Skeletal muscle cell (primary cell): ENCODE results near the gene LYZL2.
"Not testable (repeated sequence)": the region's sequence is repeated elsewhere in the genome, so short reads cannot be mapped to it uniquely, and the experiment has no call there.

ENCODE experiments used
- DNase-seq: peaks from one replicate; pipeline ENCODE4 v3.0.0-alpha.2; 2010; ENCODE audit warnings: low read depth
- H3K4me3 ChIP-seq: 2 replicates; pipeline ENCODE4 v1.5.1; 2011; ENCODE audit warnings: low read depth, mild to moderate bottlenecking, control low read depth, low read length, moderate library complexity

LYZL2 gene

DNA sequence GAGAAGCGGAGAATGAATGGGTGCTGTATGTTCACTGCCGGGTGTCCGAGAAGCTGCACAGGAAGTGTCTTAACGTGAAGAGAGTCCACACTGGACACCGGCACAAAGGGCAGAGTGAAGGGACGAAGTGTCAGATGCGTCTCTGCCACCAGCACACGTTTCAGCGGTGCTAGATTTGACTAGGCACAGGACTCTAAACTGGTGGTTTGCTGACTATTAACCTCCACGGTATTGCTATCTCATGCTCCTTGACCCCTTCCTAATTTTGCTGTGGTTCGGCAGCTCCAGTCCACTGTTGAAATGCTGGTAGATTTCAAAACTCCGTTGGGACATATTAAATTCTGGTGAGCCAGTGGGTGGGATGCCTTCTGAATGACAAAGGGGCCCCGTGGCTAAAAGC lies 13.3 kb upstream of the LYZL2 start:
- H3K4me3 ChIP-seq = not testable (repeated sequence)

DNA sequence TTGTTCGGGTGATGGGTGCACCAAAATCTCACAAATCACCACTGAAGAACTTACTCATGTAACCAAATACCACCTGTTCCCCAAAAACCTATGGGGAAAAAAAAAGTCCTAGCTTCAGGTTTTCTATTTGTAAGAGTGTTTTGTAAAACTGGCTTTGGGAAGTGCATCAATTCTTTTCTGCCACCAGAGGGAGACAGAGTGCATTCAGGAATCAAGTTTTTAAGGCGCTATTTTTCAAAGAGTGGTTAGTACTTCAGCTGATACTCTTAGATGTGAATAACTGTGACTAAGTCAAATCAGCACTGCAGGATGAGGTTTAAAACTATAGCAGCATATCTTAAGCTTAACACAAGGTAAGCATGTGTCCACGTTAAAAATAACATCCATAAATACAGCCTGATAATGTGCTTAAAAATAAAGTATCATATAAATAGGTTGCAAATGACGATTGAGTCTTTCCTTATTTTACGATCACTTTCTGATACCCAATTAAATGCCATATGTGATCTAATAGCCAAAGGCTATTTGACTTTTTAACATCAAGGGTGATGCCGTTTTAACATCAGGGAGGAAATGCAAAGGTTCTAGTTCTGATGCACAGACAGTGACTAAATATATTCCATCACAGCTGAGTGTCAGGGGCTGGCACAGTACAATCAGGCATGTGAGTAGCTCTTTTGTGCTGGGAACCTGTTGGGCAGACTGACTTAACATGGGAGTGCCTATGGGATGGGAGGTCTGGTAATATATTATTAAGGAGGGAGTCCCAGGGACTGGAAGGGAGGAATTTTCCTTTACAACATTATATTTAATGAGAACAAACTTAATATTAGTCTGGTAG lies 10.6 kb upstream of the LYZL2 start:
- peak; percentile 23 for DNase-seq
- no peak overlapping the region for H3K4me3 ChIP-seq

More for the DNA sequence above, 13.3 kb upstream of the LYZL2 start:
- not testable (repeated sequence) for DNase-seq

DNA sequence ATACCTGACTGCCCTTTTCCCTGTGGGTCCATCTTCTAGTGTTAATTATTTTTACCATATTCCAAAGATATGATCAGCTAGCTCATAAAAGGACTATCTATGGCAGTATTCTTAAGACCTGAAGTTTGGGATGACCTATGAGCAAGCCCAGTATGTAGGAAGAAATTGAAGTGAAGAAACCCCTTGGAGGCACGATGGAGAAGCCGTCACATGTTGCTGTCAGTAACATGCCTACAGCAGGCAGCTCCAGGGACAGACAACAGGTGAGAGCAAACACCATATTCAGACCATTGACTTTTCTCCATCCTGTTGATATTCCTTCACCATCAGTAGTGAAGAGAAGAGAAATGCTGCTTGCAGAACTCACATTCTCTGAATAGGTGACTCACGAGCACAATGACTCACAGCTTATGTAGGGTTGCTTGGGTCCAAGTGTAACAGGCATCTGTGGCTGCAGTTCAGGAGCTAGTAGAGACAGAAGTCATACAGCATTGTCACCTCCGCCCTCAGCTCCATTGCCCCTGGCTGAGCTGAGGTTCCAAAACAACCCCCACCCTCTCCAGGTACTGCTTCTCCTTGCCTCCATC lies 8.4 kb upstream of the LYZL2 start:
- peak; percentile 81 for DNase-seq
- no peak overlapping the region for H3K4me3 ChIP-seq

DNA sequence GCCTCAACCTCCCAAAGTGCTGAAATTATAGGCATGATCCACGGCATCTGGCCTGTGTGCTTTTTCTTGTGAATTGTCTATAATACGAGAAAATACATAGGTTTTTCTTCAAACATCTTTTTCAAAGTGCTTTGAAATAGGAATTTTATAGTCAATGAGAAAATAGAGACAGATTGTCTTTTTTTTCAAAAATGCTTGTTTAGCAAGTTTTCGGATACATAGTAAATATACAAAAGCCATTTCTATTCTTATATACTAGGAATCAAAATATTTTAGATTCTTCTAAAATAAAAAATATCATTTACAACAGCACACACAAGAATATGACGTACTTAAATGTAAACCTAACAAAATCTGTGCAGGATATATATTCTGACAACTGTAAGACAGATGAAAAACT lies 1.6 kb upstream of the LYZL2 start:
- no peak for DNase-seq
- no peak overlapping the region for H3K4me3 ChIP-seq

DNA sequence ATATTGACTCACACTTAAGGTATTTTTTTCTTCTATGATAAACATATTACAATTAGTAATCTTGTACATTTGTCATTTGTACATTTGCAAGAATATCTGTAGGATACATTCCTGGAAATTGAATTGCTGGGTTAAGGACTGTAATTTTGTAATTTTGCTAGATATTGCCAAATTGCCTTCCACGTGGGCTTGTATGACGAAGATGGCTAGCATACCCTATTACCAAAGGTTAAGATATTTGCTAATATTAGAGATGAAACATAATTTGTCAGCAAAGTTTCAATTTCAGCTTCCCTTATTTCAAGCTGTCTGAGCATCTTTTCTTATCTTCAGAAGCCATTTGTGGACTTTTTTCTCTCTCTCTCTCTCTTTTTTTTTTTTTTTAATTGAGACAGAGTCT lies 1.0 kb upstream of the LYZL2 start:
- H3K4me3 ChIP-seq = no peak overlapping the region
- peak; percentile 20 for DNase-seq

DNA sequence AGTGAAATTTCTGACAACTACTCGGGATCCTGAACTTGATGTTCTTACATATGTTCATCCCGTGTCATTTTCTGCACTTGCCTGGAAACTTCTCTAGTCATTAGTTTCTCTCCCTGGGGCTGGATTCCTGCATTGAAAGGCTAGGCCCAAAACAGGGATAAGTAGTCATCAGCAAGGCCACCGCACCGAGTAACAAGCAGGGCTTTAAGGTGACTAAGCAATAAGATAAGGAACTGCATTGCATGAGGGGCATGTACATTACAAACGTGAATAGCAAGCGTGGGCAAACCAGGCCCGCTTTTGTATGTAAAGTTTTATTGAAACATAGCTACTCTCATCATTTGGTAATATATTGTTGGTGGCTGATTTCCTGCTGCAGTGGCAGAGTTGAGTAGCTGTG lies 977 bp downstream of the LYZL2 start:
- H3K4me3 ChIP-seq, DNase-seq: not testable (repeated sequence)

DNA sequence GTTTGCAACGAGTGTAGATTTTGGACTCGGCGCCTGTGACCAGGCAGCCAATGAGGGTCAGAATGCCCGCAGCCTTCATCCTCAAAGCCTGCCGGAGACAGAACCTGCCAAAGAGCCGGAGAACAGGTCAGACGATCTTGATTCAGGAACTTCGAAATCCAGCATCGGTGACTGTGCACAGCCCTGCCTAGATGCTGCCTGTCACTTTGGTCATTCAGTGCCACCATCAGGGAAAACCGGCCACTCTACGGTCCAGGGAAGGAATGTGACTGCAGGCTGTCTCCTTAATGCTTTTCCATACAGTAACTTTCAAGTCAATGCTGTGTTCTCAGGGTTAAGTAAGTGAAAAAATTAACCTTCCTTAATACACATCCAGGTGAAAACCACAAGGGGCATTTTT lies 2.7 kb downstream of the LYZL2 start:
- DNase-seq, H3K4me3 ChIP-seq: not testable (repeated sequence)

DNA sequence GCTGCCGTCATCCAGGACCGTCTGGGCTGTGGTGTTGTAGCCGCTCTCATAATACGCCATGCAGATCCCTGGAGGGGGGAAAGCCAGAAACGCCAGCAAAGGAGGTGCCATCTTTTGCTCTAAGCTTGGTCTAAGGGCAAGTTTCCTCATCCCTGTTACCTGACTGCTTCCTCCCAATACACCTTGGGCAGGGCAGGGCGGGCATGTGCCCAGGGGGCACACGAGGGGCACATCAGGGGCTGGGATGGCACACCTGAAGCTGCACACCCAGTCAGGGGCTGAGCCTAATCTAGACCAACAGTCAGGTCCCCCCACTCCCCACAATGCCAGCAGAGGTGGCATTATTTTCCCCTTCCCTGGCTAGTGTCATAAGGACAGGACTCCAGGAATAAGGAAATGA lies 3.4 kb downstream of the LYZL2 start:
- not testable (repeated sequence) for DNase-seq, H3K4me3 ChIP-seq

DNA sequence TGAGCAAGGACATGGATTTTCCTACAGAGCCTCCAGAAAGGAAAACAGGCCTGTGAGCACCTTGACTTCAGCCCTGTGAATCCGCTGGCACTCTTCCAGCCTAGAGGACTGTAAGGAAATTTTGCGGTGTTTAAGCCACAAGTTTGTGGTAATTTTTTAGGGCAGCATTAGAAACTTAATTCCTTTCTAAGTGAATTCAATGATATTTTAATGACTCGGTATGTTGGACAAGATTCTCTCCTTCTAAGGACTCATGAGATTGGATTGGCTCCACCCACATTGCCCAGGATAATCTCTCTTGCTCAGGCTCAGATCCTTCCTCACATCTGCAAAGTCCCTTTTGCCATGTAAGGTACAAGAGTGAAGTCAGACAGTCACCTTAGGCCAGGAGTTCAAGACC lies 4.5 kb downstream of the LYZL2 start:
- no peak overlapping the region for H3K4me3 ChIP-seq
- DNase-seq = no peak

DNA sequence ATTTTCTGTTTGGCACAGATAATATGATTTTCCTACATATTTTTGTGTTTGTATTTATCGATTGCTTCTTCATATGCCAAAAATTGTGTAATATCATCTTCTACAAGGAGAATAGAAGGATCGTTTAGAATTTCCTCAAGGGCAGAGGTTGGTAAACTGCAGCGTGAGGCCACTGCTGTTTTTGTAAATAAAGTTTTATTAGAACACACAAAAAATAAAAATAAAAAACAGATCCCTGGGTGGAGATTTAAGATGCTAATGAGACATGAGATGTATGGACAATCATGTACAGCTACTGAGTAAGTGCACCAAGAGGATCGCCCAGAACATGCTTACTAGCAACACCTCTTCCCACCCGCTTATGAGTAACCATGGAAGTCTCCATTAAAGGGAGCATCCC lies 9.6 kb downstream of the LYZL2 start:
- H3K4me3 ChIP-seq = no peak overlapping the region
- DNase-seq = no peak

DNA sequence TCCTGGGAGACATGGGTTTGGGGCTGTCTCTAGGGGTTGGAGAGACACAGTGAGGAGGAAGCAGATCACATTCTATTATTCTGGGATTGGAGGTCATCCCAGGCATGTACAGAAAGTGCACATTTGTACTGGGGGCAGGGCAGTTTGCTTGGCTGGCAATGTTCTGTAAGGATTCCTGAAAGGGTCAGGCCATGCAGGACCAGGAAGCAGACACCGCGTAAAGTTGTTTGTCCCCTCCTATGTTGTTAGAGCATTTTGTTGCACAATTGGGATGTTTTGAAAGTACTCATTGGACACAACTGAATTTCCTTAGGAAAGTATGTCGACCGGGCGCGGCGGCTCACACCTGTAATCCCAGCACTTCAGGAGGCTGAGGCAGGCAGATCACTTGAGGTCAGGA lies 12.5 kb downstream of the LYZL2 start:
- no peak for DNase-seq
- H3K4me3 ChIP-seq = no peak overlapping the region

DNA sequence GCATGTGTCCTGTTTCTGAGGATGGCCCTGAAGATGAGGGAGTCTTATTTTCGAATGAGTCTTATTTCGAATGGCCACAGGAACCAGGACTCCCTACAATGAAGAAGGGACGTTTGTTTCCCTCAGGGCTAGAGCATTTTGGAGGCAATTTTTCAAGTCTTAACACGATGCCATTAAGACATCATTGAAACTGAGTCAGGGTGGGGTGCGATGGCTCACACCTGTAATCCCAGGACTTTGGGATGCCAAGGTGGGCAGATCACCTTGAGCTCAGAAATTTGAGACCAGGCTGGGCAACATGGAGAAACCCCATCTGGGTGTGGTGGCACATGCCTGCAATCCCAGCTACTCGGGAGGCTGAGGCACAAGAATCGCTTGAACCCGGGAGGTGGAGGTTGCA lies 18.5 kb downstream of the LYZL2 start:
- not testable (repeated sequence) for DNase-seq, H3K4me3 ChIP-seq

DNA sequence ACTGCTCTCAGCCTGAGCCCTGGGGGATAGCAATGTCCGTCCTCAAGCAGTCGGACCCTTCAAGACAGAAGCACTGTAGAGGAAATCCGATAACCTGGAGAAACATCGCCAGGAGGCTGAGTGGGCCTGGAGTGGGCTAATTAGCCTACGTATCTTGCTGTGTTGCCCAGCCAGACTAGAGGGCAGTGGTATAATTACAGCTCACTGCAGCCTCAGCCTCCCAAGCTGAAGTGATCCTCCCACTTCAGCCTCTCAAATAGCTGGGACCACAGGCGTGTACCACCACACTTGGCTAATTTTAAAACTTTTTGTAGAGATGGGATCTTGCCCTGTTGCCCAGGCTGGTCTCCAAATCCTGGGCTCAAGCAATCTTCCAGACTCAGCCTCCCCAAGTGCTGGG lies 21.7 kb downstream of the LYZL2 start:
- no peak for DNase-seq
- H3K4me3 ChIP-seq = no peak overlapping the region

DNA sequence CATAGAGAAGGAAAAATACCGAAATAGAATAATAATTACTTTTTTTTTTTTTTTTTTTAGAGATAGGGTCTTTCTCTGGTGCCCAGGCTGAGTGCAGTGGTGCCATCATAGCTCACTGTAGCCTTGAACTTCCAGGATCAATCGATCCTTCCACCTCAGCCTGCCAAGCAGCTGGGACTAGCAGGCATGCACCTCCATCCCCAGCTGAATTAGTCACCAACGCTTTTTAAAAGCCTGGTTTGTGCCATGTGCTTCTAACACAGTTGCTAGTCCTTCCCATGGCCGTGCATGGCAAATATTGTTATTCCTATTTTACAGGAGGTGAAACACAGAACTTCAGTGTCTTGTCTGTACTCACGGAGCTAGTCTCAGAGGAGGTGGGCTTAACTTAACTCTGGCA lies 23.2 kb downstream of the LYZL2 start:
- DNase-seq = no peak
- no peak overlapping the region for H3K4me3 ChIP-seq

DNA sequence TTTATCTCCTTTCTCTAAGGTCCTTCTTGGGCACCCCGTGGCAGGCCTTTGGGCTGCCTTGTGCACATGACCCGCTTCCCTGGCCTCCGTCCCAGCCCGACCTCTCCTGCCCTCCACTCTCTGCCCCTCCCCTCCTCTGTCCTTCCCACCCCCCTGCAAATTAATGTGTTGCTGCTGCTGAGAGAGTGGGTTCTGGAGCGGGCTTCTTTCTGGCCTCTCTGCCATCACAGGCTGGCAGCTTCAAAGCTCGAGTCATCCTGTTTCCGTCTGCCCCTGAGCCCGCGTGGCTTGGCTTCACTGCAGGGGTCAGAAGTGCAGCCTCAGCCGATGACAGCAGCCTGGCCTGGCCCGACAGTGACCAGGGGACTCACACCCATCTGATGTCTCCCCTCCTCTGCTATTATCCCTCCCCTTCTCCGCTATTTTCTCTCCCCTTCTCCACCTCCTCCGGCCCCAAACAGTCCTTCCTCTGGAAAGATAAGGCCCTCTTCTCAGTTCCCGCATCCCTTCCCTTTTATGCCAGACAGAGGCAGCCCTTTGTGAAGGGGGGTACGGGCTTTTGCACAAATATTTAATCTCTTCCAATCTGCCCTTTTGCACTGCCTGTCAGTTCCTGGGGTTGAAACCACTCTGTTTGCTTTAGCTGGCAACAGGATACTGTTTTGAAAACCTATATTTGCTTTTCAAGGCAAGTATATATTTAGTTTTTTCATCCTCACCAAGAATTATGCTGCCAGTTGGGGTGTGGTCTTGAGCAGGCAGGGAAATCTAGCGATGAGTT lies 24.0 kb downstream of the LYZL2 start:
- not testable (repeated sequence) for H3K4me3 ChIP-seq, DNase-seq

DNA sequence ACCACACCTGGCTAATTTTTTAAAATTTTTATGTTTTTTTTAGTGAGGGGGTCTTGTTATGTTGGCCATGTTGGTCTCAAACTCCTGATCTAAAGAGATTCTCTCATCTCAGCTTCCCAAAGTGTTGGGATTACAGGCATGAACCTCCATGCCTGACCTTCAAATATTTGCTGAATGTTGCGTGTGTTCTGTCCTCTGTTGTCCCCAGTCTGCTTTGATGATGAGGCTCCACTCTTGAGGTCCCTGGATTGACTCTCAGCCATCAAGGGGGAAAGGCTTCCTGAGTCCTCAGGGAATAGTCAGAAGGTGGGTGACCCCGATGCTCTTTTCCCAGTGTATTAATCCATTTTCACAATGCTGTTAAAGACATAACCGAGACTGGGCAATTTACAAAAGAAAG lies 26.0 kb downstream of the LYZL2 start:
- H3K4me3 ChIP-seq = no peak overlapping the region
- no peak for DNase-seq

DNA sequence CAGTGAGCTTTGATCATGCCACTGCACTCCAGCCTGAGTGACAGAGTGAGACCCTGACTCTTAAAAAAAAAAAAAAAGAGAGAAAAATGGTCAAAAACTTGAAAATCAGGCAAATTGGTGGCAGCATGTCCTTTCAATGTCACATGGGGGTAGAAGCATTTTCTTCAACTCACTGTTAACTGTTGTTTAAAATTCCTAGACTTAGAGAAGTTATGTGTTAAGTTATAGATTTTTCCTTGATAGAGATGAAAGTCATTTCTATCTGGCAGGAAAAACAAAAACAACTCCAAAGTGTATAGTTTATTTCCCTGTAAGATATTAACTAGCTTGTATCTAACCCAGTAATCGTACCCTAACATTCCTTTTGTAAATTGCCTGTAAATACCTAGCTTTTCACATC lies 26.8 kb downstream of the LYZL2 start:
- DNase-seq = no peak
- H3K4me3 ChIP-seq = no peak overlapping the region

DNA sequence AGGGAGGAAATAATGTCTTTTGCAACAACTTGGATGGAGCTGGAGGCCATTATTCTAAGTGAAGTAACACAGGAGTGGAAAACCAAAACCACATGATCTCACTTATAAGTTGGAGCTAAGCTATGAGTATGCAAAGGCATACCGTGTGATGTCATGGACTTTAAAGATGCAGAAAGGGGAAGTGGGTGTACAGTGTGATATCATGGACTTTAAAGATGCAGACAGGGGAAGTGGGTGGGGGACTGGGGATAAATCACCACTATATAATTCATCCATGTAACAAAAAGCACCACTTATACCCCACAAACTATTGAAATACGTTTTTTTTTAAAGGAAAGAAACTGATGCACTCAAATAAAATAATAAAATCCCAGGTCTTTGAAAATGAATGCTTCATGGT lies 29.5 kb downstream of the LYZL2 start:
- no peak overlapping the region for H3K4me3 ChIP-seq
- DNase-seq = no peak

DNA sequence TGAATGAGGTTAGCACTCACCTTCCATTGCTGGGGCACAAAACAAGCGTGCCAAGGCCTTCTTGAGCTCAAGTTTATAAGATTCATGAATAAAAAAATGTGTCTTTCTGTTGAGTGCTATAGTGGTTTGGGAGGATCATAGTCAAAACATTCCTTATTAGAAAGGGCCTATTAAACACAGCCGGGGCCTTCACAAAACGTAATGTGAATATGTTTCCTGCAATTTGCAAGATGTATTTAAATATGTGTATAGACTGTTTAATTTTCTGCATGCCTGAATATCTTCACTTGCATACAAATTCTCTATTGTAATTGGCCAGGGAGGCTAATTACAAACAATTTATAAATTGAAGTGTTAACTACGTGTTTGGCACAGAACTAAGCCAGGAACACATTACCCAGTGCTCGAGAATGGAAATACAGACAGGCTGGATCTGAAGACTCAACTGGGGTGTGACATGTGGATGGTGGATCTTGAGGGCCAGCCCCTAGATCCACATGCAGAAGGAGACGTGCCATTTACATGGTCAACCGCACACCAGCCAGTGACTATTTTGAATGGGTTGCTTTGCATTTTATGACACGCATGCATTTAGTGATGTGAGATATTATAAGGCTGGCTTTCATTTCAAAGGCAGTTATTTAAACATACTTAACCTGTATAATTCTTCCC lies 31.3 kb downstream of the LYZL2 start:
- no peak overlapping the region for H3K4me3 ChIP-seq
- no peak for DNase-seq

DNA sequence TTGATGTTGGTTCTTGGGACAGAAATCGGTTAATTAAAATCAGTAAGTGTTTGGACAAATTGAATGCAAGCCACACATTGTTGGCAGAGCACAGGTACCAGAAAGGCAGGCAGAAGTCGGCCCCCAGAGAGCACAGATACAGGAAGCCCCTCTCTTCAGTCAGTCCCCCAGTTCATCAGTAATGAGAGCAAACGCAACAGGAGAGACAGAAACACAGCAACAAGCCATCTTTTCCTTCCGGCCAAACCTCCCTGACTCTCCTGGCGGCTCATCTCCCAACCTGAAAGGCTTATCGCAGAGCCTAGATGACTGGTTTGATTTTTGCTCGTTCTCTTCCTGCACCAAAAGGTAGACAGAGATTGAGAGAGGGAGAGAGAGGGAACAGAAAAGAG lies 32.1 kb downstream of the LYZL2 start:
- DNase-seq, H3K4me3 ChIP-seq: not testable (repeated sequence)
